CD1c-positive myeloid dendritic cell (primary cell): ENCODE data around the gene CALCR.
A peak's percentile ranks its signal among the peaks of the same experiment; 100 is the strongest.
"Not testable (repeated sequence)": the region's sequence is repeated elsewhere in the genome, so short reads cannot be mapped to it uniquely, and the experiment has no call there.

Experiments used
- DNase-seq: peaks from one replicate; pipeline ENCODE4 v3.0.0-alpha.2; 2016; ENCODE audit errors: extremely low spot score

The CALCR gene

GRCh38 chr7:93562106-93562505, 12.4 kb downstream of the CALCR start:
- DNase-seq, result no peak

- DNase-seq, result peak; percentile 80
Measured at GRCh38 chr7:93559639-93560491, 14.7 kb downstream of the CALCR start.

- DNase-seq, result peak; percentile 49
Measured at GRCh38 chr7:93558705-93559614, 15.6 kb downstream of the CALCR start.

- DNase-seq, result no peak
Measured at GRCh38 chr7:93551931-93552330, 22.6 kb downstream of the CALCR start.

- peak; percentile 54 for DNase-seq
Measured at GRCh38 chr7:93551063-93551895, 23.2 kb downstream of the CALCR start.

GRCh38 chr7:93547716-93548115, 26.8 kb downstream of the CALCR start:
- DNase-seq, result no peak

GRCh38 chr7:93544691-93545090, 29.8 kb downstream of the CALCR start:
- no peak for DNase-seq

GRCh38 chr7:93538061-93538460, 36.5 kb downstream of the CALCR start:
- DNase-seq, result no peak

GRCh38 chr7:93535616-93536015, 38.9 kb downstream of the CALCR start:
- no peak for DNase-seq

GRCh38 chr7:93530701-93531100, 43.8 kb downstream of the CALCR start:
- no peak for DNase-seq

- DNase-seq, result no peak
Measured at GRCh38 chr7:93516834-93517233, 57.7 kb downstream of the CALCR start.

- no peak for DNase-seq
Measured at GRCh38 chr7:93515144-93515543, 59.4 kb downstream of the CALCR start.

- DNase-seq, result no peak
Measured at GRCh38 chr7:93509303-93509702, 65.2 kb downstream of the CALCR start.

- DNase-seq, result no peak
Measured at GRCh38 chr7:93503088-93503487, 71.4 kb downstream of the CALCR start.

- not testable (repeated sequence) for DNase-seq
Measured at GRCh38 chr7:93491860-93492259, 82.7 kb downstream of the CALCR start.

GRCh38 chr7:93476491-93477344, 97.8 kb downstream of the CALCR start:
- no peak for DNase-seq

- no peak for DNase-seq
Measured at GRCh38 chr7:93475811-93476210, 98.7 kb downstream of the CALCR start.

GRCh38 chr7:93471456-93471855, 103.1 kb downstream of the CALCR start:
- DNase-seq, result no peak

- no peak for DNase-seq
Measured at GRCh38 chr7:93463764-93464163, 110.8 kb downstream of the CALCR start.

- DNase-seq, result peak; percentile 22
Measured at GRCh38 chr7:93461350-93461749, 113.2 kb downstream of the CALCR start.

GRCh38 chr7:93453262-93453661, 121.3 kb downstream of the CALCR start:
- no peak for DNase-seq
